HG03575 (cell line): ENCODE results near the gene TAF12.
"Not testable (repeated sequence)": the region's sequence is repeated elsewhere in the genome, so short reads cannot be mapped to it uniquely, and the experiment has no call there.

Experiments
- ATAC-seq: cut with Tn5 transposase; IDR thresholded peaks from one replicate; pipeline ENCODE4 v1.9.1; 2021; ENCODE audit not compliant: unreplicated experiment, insufficient number of reproducible peaks, low FRiP score; ENCODE audit errors: extremely low read depth

The TAF12 gene

GRCh38 chr1:28592321-28593071 is 50.4 kb downstream of the TAF12 start:
- no peak for ATAC-seq

GRCh38 chr1:28591708-28592320 is 51.1 kb downstream of the TAF12 start, which contains the start of gene RAB42:
Gene RAB42, plus strand, starts transcription at chr1:28592265. Its CDS starts 247 bp downstream, at chr1:28592512.
- ATAC-seq, result no peak

GRCh38 chr1:28586585-28587391 is 56.1 kb downstream of the TAF12 start:
- ATAC-seq, result not testable (repeated sequence)

- ATAC-seq, result no peak
These were observed 60.6 kb downstream of the TAF12 start for GRCh38 chr1:28582248-28582615.

GRCh38 chr1:28581531-28582247 is 61.2 kb downstream of the TAF12 start:
- ATAC-seq, result no peak

- ATAC-seq, result no peak
These were observed 61.9 kb downstream of the TAF12 start for GRCh38 chr1:28580722-28581530.

- no peak for ATAC-seq
These were observed 63.5 kb downstream of the TAF12 start for GRCh38 chr1:28579401-28579800.

- no peak for ATAC-seq
These were observed 64.1 kb downstream of the TAF12 start for GRCh38 chr1:28578696-28579218.

- ATAC-seq, result no peak
These were observed 64.9 kb downstream of the TAF12 start for GRCh38 chr1:28577738-28578536.

GRCh38 chr1:28577052-28577678 is 65.7 kb downstream of the TAF12 start:
- no peak for ATAC-seq

- ATAC-seq, result no peak
These were observed 69.3 kb downstream of the TAF12 start for GRCh38 chr1:28573564-28573963.

- ATAC-seq, result not testable (repeated sequence)
These were observed 70.0 kb downstream of the TAF12 start for GRCh38 chr1:28572891-28573290.

- no peak for ATAC-seq
These were observed 71.0 kb downstream of the TAF12 start for GRCh38 chr1:28571911-28572310.

GRCh38 chr1:28566931-28567330 is 75.9 kb downstream of the TAF12 start:
- no peak for ATAC-seq

GRCh38 chr1:28565726-28566125 is 77.1 kb downstream of the TAF12 start:
- no peak for ATAC-seq

- no peak for ATAC-seq
These were observed 77.8 kb downstream of the TAF12 start for GRCh38 chr1:28565040-28565439.

GRCh38 chr1:28564310-28564709 is 78.6 kb downstream of the TAF12 start:
- no peak for ATAC-seq
